Type B pancreatic cell (in vitro differentiated cells): ENCODE measurements around the gene PSMD14. TPM values are rescaled to one million over a fixed set of nuclear protein-coding genes. Genes with fewer than 3 reads are reported as not detected.
"Not testable (repeated sequence)": the region's sequence is repeated elsewhere in the genome, so short reads cannot be mapped to it uniquely, and the experiment has no call there.

Source experiments
- DNase-seq: peaks from one replicate; pipeline ENCODE4 v3.0.0; 2021; ENCODE audit warnings: mixed read lengths; ENCODE audit not compliant: unreplicated experiment; ENCODE audit errors: extremely low spot score
- H3K27ac Mint-ChIP-seq: 2 replicates; pipeline ENCODE4 v1.8.0; 2021; ENCODE audit warnings: mild to moderate bottlenecking, mixed read lengths
- H3K27me3 Mint-ChIP-seq: 2 replicates; pipeline ENCODE4 v1.8.0; 2021; ENCODE audit warnings: mixed read lengths
- H3K36me3 Mint-ChIP-seq: 2 replicates; pipeline ENCODE4 v1.8.0; 2021; ENCODE audit warnings: mixed read lengths
- H3K4me1 Mint-ChIP-seq: one replicate; pipeline ENCODE4 v1.8.0; 2021; ENCODE audit warnings: mixed read lengths; ENCODE audit not compliant: unreplicated experiment
- H3K4me3 Mint-ChIP-seq: 2 replicates; pipeline ENCODE4 v1.8.0; 2021; ENCODE audit warnings: mild to moderate bottlenecking, mixed read lengths
- H3K9me3 Mint-ChIP-seq: 2 replicates; pipeline ENCODE4 v1.8.0; 2021; ENCODE audit warnings: mixed read lengths
- total RNA-seq: library from RNA; stranded (reverse); gene quantifications from 2 replicates; pipeline ENCODE4 v1.2.1, GENCODE V29; 2021; ENCODE audit warnings: low replicate concordance
- TF ChIP-seq, protein P1 (sequence below): fragments of 200-600 bp; sonication (generic); conservative IDR thresholded peaks from 2 replicates; pipeline ENCODE4 v1.5.0; 2021; ENCODE audit warnings: antibody characterized with exemption, mild to moderate bottlenecking

Gene PSMD14
- total RNA-seq, 1 donor from 2014 or later, result 52.5 TPM

DNA sequence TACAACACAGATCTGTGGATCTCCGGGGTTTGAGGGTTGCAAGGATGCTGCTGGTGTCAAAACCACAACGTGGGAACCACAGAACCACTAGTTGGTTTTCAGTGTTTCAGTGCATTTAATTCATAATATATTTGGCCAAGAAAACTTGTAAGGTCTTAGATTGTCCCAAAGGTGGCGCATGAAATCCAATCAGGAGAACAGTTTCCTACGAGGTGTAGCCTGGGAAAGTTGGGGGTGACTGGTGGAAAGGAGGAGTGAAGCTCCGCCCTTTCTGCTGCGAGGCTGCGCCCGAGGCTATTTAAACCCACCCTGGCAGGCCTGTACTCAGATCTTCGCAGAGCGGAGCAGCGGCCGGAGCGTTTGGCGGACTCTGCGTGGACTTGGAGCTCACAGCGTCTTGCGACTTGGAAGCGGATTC is 27.3 kb upstream of the PSMD14 start:
- not testable (repeated sequence) for H3K4me1 Mint-ChIP-seq, H3K9me3 Mint-ChIP-seq, H3K36me3 Mint-ChIP-seq, H3K27me3 Mint-ChIP-seq, H3K4me3 Mint-ChIP-seq, H3K27ac Mint-ChIP-seq
- peak; percentile 96 for DNase-seq
- TF ChIP-seq, protein P1, sequence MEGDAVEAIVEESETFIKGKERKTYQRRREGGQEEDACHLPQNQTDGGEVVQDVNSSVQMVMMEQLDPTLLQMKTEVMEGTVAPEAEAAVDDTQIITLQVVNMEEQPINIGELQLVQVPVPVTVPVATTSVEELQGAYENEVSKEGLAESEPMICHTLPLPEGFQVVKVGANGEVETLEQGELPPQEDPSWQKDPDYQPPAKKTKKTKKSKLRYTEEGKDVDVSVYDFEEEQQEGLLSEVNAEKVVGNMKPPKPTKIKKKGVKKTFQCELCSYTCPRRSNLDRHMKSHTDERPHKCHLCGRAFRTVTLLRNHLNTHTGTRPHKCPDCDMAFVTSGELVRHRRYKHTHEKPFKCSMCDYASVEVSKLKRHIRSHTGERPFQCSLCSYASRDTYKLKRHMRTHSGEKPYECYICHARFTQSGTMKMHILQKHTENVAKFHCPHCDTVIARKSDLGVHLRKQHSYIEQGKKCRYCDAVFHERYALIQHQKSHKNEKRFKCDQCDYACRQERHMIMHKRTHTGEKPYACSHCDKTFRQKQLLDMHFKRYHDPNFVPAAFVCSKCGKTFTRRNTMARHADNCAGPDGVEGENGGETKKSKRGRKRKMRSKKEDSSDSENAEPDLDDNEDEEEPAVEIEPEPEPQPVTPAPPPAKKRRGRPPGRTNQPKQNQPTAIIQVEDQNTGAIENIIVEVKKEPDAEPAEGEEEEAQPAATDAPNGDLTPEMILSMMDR, result peak; percentile 21

DNA sequence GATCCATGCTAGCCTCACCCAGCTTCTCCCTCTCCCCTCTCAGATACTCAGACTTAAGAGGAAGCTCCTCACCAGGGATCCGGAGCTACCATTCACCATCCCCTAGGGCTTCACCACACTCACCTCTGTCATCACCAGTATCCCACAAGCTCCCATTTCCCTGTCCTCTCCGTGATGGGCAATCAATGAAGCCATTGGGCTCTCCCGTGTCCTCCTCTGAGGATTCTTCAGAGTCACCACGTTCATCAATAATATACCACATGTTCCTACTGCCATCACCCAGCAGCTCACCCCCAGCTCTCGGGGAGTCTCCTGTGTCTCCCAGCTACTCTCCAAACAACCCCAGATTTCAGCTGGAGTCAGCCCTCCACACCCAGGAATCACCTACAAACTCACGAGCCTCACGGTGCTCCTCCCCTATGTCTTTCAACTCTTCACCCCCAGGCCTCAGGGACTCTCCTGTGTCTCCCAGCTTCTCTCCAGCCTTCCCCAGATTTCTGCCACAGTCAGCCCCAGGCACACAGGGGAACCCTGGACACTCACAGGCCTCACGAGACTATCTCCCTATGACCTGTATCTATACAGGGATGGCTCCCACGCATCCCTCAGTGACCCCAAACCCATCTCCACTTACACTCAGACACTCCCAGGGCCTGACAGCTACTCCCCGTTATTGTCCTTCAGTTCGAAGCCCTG is 26.5 kb upstream of the PSMD14 start:
- not testable (repeated sequence) for H3K4me1 Mint-ChIP-seq, H3K27ac Mint-ChIP-seq, H3K36me3 Mint-ChIP-seq, H3K9me3 Mint-ChIP-seq, H3K27me3 Mint-ChIP-seq, H3K4me3 Mint-ChIP-seq
- peak; percentile 79 for DNase-seq

DNA sequence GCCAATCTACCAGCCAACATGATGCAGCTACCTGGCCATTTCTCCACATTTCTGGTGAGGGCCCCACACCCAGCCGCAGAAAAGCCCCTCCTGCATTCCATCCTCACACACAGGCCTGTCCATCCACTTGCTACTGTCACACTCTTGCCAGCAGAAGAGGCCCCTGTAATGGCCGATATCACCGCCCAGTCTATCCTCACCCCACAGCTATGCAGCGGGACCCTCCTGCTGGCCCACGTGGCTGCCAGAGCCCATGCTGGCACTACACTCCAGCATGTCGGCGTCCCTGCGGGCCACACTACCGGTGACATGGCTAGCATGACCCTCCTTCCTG is 25.9 kb upstream of the PSMD14 start:
- H3K4me3 Mint-ChIP-seq, H3K36me3 Mint-ChIP-seq, H3K9me3 Mint-ChIP-seq, DNase-seq, H3K27me3 Mint-ChIP-seq, H3K27ac Mint-ChIP-seq, H3K4me1 Mint-ChIP-seq: not testable (repeated sequence)

DNA sequence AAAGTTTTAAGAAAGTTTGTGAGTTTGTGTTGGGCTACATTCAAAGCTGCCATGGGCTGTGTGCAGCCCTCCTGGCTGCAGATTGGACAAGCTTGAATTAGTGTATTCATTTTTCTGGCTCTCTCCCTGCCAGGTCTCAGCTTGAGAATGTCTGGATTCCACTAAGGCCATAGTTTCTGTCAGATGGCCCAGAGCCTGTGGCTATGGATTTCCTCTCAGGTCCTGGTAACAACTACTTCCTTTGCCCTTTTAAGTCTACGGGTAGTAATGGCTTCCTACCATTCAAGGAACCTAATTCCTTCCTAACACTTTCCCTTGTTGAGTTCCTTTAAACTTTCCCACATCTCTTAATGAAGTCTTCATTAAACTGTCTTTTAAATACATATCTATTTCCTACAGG is 24.3 kb upstream of the PSMD14 start:
- H3K36me3 Mint-ChIP-seq, result no peaks in the 10 kb centered on the region
- no peak overlapping the region for H3K4me3 Mint-ChIP-seq
- H3K27ac Mint-ChIP-seq, result no peak overlapping the region
- peaks cover 8% of the 10 kb centered on the region for H3K27me3 Mint-ChIP-seq
- no peaks in the 10 kb centered on the region for H3K9me3 Mint-ChIP-seq
- no peak for DNase-seq
- no peaks in the 10 kb centered on the region for H3K4me1 Mint-ChIP-seq
- TF ChIP-seq, protein P1, result no peak

DNA sequence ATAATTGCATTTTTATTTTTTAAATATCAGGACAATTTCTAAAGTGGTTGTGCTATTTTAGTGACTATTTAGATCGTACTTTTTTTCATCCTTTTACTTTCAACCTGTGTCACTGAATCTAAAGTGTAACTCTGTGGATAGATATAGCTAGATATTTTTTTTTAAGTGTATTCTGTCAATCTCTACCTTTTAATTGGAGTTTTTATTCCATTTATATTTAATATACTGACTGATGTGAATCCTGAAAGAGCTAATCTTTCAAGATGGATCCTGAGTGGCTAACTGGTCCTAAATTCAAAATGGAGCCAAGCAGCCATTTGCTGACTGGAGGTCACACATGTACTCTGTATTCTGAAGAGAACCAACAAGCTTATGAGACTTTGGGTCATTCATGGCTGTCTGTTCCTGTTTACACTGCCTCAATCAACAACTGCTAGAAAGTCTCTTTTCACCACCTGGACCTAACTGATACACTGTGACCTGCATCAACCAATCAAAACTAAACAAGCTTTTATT is 4.6 kb upstream of the PSMD14 start:
- Mint-ChIP-seq H3K27me3 (peaks cover 3% of the 10 kb centered on the region), H3K27ac (no peak overlapping the region), H3K36me3 (peaks cover 3% of the 10 kb centered on the region)

DNA sequence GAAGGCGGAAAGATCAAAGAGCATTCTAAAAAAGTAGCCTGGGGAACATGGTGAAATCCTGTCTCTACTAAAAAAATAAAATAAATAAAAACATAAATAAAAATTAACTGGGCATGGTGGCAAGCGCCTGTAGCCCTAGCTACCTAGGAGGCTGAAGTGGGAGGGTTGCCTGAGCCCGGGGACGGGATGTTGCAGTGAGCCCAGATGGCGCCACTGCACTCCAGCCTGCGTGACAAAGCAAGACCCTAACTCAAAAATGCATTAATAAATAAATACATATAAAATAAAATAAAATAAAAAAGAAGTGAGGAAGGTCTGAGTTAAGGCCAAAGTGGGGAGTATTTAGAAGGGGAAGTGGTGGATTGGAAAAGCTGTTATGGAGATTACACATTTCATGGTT is 1.3 kb upstream of the PSMD14 start:
- Mint-ChIP-seq H3K27me3 (no peaks in the 10 kb centered on the region), H3K4me1 (peaks cover 11% of the 10 kb centered on the region), H3K9me3 (peaks cover 5% of the 10 kb centered on the region), H3K4me3 (peak overlapping the region; percentile 95), H3K36me3 (peaks cover 3% of the 10 kb centered on the region), H3K27ac (peak overlapping the region; percentile 12)
- no peak for DNase-seq
- TF ChIP-seq, protein P1, result no peak

More for the DNA sequence above, 4.6 kb upstream of the PSMD14 start:
- no peak for DNase-seq
- Mint-ChIP-seq H3K4me1 (no peaks in the 10 kb centered on the region), H3K4me3 (no peak overlapping the region), H3K9me3 (peaks cover 5% of the 10 kb centered on the region)
- TF ChIP-seq, protein P1, result no peak
